ENCODE measurements around the gene HOXA3. TPM values are rescaled to one million over a fixed set of nuclear protein-coding genes. Genes with fewer than 3 reads are reported as not detected.

Gene HOXA3
- total RNA-seq, 1 donor from 2014 or later = not detected

DNA sequence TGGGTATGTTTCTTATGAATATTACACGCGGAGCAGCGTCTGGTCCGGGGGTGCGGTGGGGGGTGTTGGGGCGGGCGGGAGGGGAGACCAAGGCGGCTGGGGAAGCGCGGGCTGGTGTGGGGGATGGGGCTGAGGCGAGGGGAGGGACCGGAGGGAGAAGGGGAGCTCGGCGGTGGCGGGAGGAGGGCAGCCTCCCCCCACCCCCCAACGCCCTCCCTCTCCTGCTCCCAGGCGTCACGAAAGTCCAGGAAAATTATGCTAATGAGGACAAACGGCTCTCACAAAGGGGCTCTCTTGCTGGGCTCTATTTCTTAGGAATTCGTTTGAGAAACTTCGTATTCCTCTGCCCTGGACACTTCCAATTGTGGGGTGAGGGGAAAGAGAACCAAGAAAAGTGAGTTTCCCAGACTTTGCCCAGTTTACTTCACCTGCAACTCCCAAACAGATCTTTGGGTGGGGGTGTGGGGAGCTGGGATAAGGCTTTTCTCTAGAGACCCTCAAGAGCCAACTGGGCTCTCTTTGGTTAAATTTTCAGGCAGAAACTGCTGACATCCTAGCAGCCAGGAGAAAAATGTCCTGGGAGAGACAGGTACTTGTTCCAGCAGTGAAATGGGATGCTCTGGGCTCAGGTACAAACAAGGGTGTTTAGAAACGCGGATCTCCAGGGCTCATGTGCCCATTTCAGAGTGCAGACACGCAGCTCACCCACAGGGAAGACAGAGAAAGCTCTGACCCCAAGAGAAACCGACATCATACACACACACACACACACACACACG lies 38.2 kb downstream of the HOXA3 start:
- peaks cover 55% of the 10 kb centered on the region for H3K27me3 Mint-ChIP-seq (ENCODE audit: unreplicated experiment)
- TF ChIP-seq CTCF (IDR thresholded peaks at IDR 0.05; ENCODE audit: partially characterized antibody, unreplicated experiment) = no peak
- no peaks in the 10 kb centered on the region for H3K36me3 Mint-ChIP-seq (ENCODE audit: unreplicated experiment)
- H3K4me1 Mint-ChIP-seq (ENCODE audit: low read depth, unreplicated experiment) = peaks cover 3% of the 10 kb centered on the region
- DNase-seq = no peak
- peak overlapping the region; percentile 20 for H3K4me3 Mint-ChIP-seq (ENCODE audit: unreplicated experiment)
- H3K9me3 Mint-ChIP-seq (ENCODE audit: unreplicated experiment) = peaks cover 9% of the 10 kb centered on the region
- H3K27ac Mint-ChIP-seq (ENCODE audit: unreplicated experiment) = no peak overlapping the region

DNA sequence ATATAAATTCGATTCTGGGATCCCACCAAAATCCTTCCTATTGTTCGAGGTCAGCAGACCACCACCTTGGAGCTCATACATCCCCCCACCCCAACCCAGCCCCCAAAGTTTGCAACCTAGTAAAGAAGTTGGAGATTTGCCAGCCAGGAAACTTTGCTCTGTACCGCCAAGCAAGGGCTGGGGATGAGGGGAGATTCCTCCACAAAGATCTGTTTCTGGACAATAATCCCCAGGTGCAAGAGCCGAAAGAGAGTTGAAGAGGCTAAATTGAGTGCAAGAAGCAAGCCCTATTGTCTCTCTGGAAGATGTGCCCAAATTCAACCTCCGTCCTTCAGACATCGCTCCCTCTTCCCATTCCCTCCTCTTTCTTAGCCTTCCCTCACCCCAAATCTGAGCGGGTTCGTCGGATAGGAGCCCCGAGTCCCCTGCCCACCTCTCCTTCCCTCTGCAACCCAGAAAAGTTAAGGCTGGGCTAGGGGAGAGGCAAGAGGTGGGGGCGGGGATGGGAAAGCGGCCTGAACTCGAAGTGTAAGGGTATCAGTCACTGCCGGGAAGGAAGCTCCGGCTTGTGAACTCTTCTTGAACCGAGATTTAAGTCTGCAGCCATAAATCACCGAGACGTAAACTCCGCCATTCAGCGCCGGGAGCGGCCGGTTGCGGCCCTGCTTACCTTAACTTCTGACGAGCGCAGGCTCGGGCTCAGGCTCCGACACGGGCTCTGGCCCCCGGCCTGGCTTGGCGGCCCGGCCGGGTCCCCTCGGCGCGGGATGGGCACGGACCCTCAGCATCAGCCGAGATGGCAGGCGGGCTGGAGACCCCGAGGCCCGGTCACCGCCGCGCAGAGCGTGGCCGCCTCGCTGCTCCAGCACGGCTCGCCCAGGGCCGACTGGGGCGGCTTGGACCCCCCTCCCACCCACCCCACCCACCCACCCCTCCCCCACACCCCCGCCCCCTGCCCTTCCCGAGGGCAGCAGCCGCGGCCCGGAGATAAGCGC lies 39.1 kb downstream of the HOXA3 start:
- Mint-ChIP-seq H3K4me1 (ENCODE audit: low read depth, unreplicated experiment) (peaks cover 4% of the 10 kb centered on the region), H3K9me3 (ENCODE audit: unreplicated experiment) (peaks cover 9% of the 10 kb centered on the region), H3K27me3 (ENCODE audit: unreplicated experiment) (peaks cover 53% of the 10 kb centered on the region), H3K36me3 (ENCODE audit: unreplicated experiment) (no peaks in the 10 kb centered on the region), H3K4me3 (ENCODE audit: unreplicated experiment) (no peak overlapping the region), H3K27ac (ENCODE audit: unreplicated experiment) (no peak overlapping the region)
- TF ChIP-seq CTCF (IDR thresholded peaks at IDR 0.05; ENCODE audit: partially characterized antibody, unreplicated experiment) = no peak
- DNase-seq = peak; percentile 44

GRCh38 chr7:27112361-27112760 lies 40.0 kb downstream of the HOXA3 start:
- DNase-seq = no peak
- no peak for TF ChIP-seq CTCF (IDR thresholded peaks at IDR 0.05; ENCODE audit: partially characterized antibody, unreplicated experiment)
- H3K36me3 Mint-ChIP-seq (ENCODE audit: unreplicated experiment) = no peaks in the 10 kb centered on the region
- no peak overlapping the region for H3K27ac Mint-ChIP-seq (ENCODE audit: unreplicated experiment)
- H3K4me1 Mint-ChIP-seq (ENCODE audit: low read depth, unreplicated experiment) = peaks cover 6% of the 10 kb centered on the region
- peaks cover 50% of the 10 kb centered on the region for H3K27me3 Mint-ChIP-seq (ENCODE audit: unreplicated experiment)
- no peak overlapping the region for H3K4me3 Mint-ChIP-seq (ENCODE audit: unreplicated experiment)
- H3K9me3 Mint-ChIP-seq (ENCODE audit: unreplicated experiment) = peaks cover 12% of the 10 kb centered on the region

- no peak for DNase-seq
- H3K9me3 Mint-ChIP-seq (ENCODE audit: unreplicated experiment) = peaks cover 16% of the 10 kb centered on the region
- no peaks in the 10 kb centered on the region for H3K36me3 Mint-ChIP-seq (ENCODE audit: unreplicated experiment)
- H3K27ac Mint-ChIP-seq (ENCODE audit: unreplicated experiment) = no peak overlapping the region
- no peak for TF ChIP-seq CTCF (IDR thresholded peaks at IDR 0.05; ENCODE audit: partially characterized antibody, unreplicated experiment)
- peaks cover 7% of the 10 kb centered on the region for H3K4me1 Mint-ChIP-seq (ENCODE audit: low read depth, unreplicated experiment)
- no peak overlapping the region for H3K4me3 Mint-ChIP-seq (ENCODE audit: unreplicated experiment)
- H3K27me3 Mint-ChIP-seq (ENCODE audit: unreplicated experiment) = peaks cover 46% of the 10 kb centered on the region
Observed at GRCh38 chr7:27111751-27112277, 40.6 kb downstream of the HOXA3 start.
